Regular cardiac myocyte (primary cell): ENCODE measurements around the gene RTN4. TPM values are rescaled to one million over a fixed set of nuclear protein-coding genes. Genes with fewer than 3 reads are reported as not detected.

Experiments used
- total RNA-seq: library from RNA; depleted of rRNA; stranded (reverse); fragments of >200 nt; gene quantifications from 2 replicates; pipeline ENCODE4 v1.2.3, GENCODE V29; 2014

RTN4 gene
- 257 and 260 TPM in 2 replicates for total RNA-seq

GRCh38 chr2:55050100-55050994 is at the start of gene RTN4:
TSS of gene RTN4 (minus strand) at chr2:55050451. CDS start at chr2:55050300, 151 bp downstream.

Other genes with a start within 250 kb of the RTN4 start
- 6.1 and 7.9 TPM in 2 replicates for gene CLHC1, start 181.8 kb upstream of the RTN4 start, total RNA-seq
- 761 and 849 TPM in 2 replicates for gene RPS27A, start 182.2 kb upstream of the RTN4 start, total RNA-seq
- 41.2 and 44.9 TPM in 2 replicates for gene MTIF2, start 218.8 kb upstream of the RTN4 start, total RNA-seq